Naive B cell (primary cell): ENCODE results near the gene C1QTNF3. TPM values are rescaled to one million over a fixed set of nuclear protein-coding genes. Genes with fewer than 3 reads are reported as not detected.

Experiments
- ATAC-seq, 2 donors: fragments of 150-1000 bp; cut with Tn5 transposase; 2 replicates each; pipeline ENCODE4 v1.10.0; 2021; ENCODE audit warnings: low read depth in 2 of 2, mild to moderate bottlenecking in 2 of 2, moderate library complexity in 2 of 2
- DNase-seq: peaks from one replicate; pipeline ENCODE4 v3.0.0; 2022
- H3K27ac Mint-ChIP-seq, 6 donors: one replicate each; pipeline ENCODE4 v1.8.0; 2020 to 2022; ENCODE audit warnings: mild to moderate bottlenecking in 6 of 6, mixed read lengths in 6 of 6, moderate library complexity in 5 of 6, inconsistent platforms in 2 of 6
- H3K27me3 Mint-ChIP-seq, 3 donors: one replicate each; pipeline ENCODE4 v1.8.0; 2021 to 2022; ENCODE audit warnings: mixed read lengths in 3 of 3, mild to moderate bottlenecking in 1 of 3
- H3K36me3 Mint-ChIP-seq, 2 donors: one replicate each; pipeline ENCODE4 v1.8.0; 2020 to 2022; ENCODE audit warnings: mixed read lengths in 2 of 2, inconsistent platforms in 1 of 2, mild to moderate bottlenecking in 1 of 2
- H3K4me1 Mint-ChIP-seq, 3 donors: one replicate each; pipeline ENCODE4 v1.8.0; 2020 to 2022; ENCODE audit warnings: mixed read lengths in 3 of 3, inconsistent platforms in 1 of 3, mild to moderate bottlenecking in 1 of 3, moderate library complexity in 1 of 3
- H3K4me3 Mint-ChIP-seq, 8 donors: one replicate each; pipeline ENCODE4 v1.8.0; 2020 to 2022; ENCODE audit warnings: mild to moderate bottlenecking in 8 of 8, mixed read lengths in 8 of 8, moderate library complexity in 8 of 8, inconsistent platforms in 2 of 8
- H3K9me3 Mint-ChIP-seq, 7 donors: one replicate each; pipeline ENCODE4 v1.8.0; 2020 to 2022; ENCODE audit warnings: mixed read lengths in 7 of 7, mild to moderate bottlenecking in 5 of 7, inconsistent platforms in 2 of 7, moderate library complexity in 1 of 7
- polyA plus RNA-seq, 6 donors: library from polyadenylated mRNA; unstranded; fragments of 300-500 nt; fragmentation: Illumina TruSeq; gene quantifications; one replicate each; pipeline ENCODE4 v1.2.3, GENCODE V29; 2021; ENCODE audit warnings: low read depth in 6 of 6

C1QTNF3 gene
- polyA plus RNA-seq, 6 donors from 2014 or later, result 0.51 to 0.92 (median 0.67) TPM; not detected in 2

GRCh38 chr5:34059977-34060376, 17.0 kb upstream of the C1QTNF3 start:
- Mint-ChIP-seq H3K4me3 (no peak overlapping the region), H3K9me3 (peaks cover 4 to 20% (median 5%) of the 10 kb centered on the region in 7 donors), H3K4me1 (no peaks in the 10 kb centered on the region), H3K27ac (no peak overlapping the region), H3K36me3 (peaks cover 31 to 34% of the 10 kb centered on the region in 2 donors), H3K27me3 (no peaks in the 10 kb centered on the region)
- DNase-seq, result no peak
- no peak for ATAC-seq

GRCh38 chr5:34058532-34058931, 15.5 kb upstream of the C1QTNF3 start:
- H3K27me3 Mint-ChIP-seq, result no peaks in the 10 kb centered on the region
- H3K4me1 Mint-ChIP-seq, result no peaks in the 10 kb centered on the region
- H3K36me3 Mint-ChIP-seq, result peaks cover 26% of the 10 kb centered on the region in 2 donors
- no peak for ATAC-seq
- H3K9me3 Mint-ChIP-seq, result peaks cover 4 to 20% (median 5%) of the 10 kb centered on the region in 7 donors
- no peak overlapping the region for H3K4me3 Mint-ChIP-seq
- no peak for DNase-seq
- no peak overlapping the region for H3K27ac Mint-ChIP-seq

- Mint-ChIP-seq H3K27me3 (no peaks in the 10 kb centered on the region), H3K4me1 (no peaks in the 10 kb centered on the region), H3K36me3 (peaks cover 18 to 26% of the 10 kb centered on the region in 2 donors), H3K27ac (no peak overlapping the region), H3K4me3 (no peak overlapping the region), H3K9me3 (peaks cover 0 to 13% (median 4%) of the 10 kb centered on the region in 7 donors)
- DNase-seq, result no peak
- ATAC-seq, result no peak
Measured at GRCh38 chr5:34057569-34057968, 14.6 kb upstream of the C1QTNF3 start.

GRCh38 chr5:34057118-34057517, 14.1 kb upstream of the C1QTNF3 start:
- no peak overlapping the region for H3K4me3 Mint-ChIP-seq
- H3K9me3 Mint-ChIP-seq, result peaks cover 0 to 9% (median 2%) of the 10 kb centered on the region in 7 donors
- no peak overlapping the region for H3K27ac Mint-ChIP-seq
- H3K27me3 Mint-ChIP-seq, result no peaks in the 10 kb centered on the region
- ATAC-seq, result no peak
- peaks cover 18 to 22% of the 10 kb centered on the region in 2 donors for H3K36me3 Mint-ChIP-seq
- no peaks in the 10 kb centered on the region for H3K4me1 Mint-ChIP-seq
- DNase-seq, result no peak

- Mint-ChIP-seq H3K27ac (no peak overlapping the region), H3K4me1 (no peaks in the 10 kb centered on the region), H3K9me3 (no peaks in the 10 kb centered on the region), H3K27me3 (no peaks in the 10 kb centered on the region), H3K36me3 (peaks cover 22 to 31% of the 10 kb centered on the region in 2 donors), H3K4me3 (no peak overlapping the region)
- DNase-seq, result no peak
- ATAC-seq, result no peak
Measured at GRCh38 chr5:34055667-34056066, 12.7 kb upstream of the C1QTNF3 start.

GRCh38 chr5:34054400-34054729, 11.4 kb upstream of the C1QTNF3 start:
- Mint-ChIP-seq H3K4me3 (no peak overlapping the region), H3K9me3 (no peaks in the 10 kb centered on the region), H3K27ac (no peak overlapping the region), H3K4me1 (no peaks in the 10 kb centered on the region), H3K27me3 (no peaks in the 10 kb centered on the region), H3K36me3 (peaks cover 32 to 40% of the 10 kb centered on the region in 2 donors)
- no peak for DNase-seq
- no peak for ATAC-seq

GRCh38 chr5:34053571-34054399, 10.8 kb upstream of the C1QTNF3 start:
- Mint-ChIP-seq H3K27ac (peak overlapping the region in 2 of 6 donors; percentile 44 to 77), H3K4me3 (peak overlapping the region in 1 of 8 donors; percentile 6), H3K36me3 (peaks cover 32 to 35% of the 10 kb centered on the region in 2 donors), H3K27me3 (no peaks in the 10 kb centered on the region), H3K9me3 (no peaks in the 10 kb centered on the region), H3K4me1 (no peaks in the 10 kb centered on the region)
- ATAC-seq, result no peak
- no peak for DNase-seq

GRCh38 chr5:34053133-34053532, 10.1 kb upstream of the C1QTNF3 start:
- Mint-ChIP-seq H3K27ac (peak overlapping the region in 2 of 6 donors; percentile 40 to 44), H3K4me3 (no peak overlapping the region), H3K36me3 (peaks cover 29 to 30% of the 10 kb centered on the region in 2 donors), H3K4me1 (no peaks in the 10 kb centered on the region), H3K27me3 (no peaks in the 10 kb centered on the region), H3K9me3 (peaks cover 0 to 1% (median 0%) of the 10 kb centered on the region in 7 donors)
- ATAC-seq (no peak), DNase-seq (no peak)

GRCh38 chr5:34051374-34051980, 8.5 kb upstream of the C1QTNF3 start:
- H3K4me3 Mint-ChIP-seq, result no peak overlapping the region
- no peak for ATAC-seq

GRCh38 chr5:34047774-34048572, 5.0 kb upstream of the C1QTNF3 start:
- Mint-ChIP-seq H3K36me3 (peaks cover 22 to 32% of the 10 kb centered on the region in 2 donors), H3K4me3 (no peak overlapping the region), H3K9me3 (peaks cover 0 to 4% (median 0%) of the 10 kb centered on the region in 7 donors), H3K4me1 (peaks cover 8 to 14% (median 11%) of the 10 kb centered on the region in 3 donors), H3K27me3 (no peaks in the 10 kb centered on the region), H3K27ac (peak overlapping the region in 2 of 6 donors; percentile 1 to 8)
- DNase-seq (no peak), ATAC-seq (no peak)

More at GRCh38 chr5:34051374-34051980, 8.5 kb upstream of the C1QTNF3 start:
- Mint-ChIP-seq H3K9me3 (peaks cover 0 to 4% (median 0%) of the 10 kb centered on the region in 7 donors), H3K27me3 (no peaks in the 10 kb centered on the region), H3K4me1 (no peaks in the 10 kb centered on the region), H3K27ac (no peak overlapping the region), H3K36me3 (peaks cover 22 to 32% of the 10 kb centered on the region in 2 donors)
- no peak for DNase-seq

- Mint-ChIP-seq H3K27me3 (no peaks in the 10 kb centered on the region), H3K4me3 (no peak overlapping the region), H3K36me3 (peaks cover 22 to 29% of the 10 kb centered on the region in 2 donors), H3K4me1 (peaks cover 16 to 23% (median 20%) of the 10 kb centered on the region in 3 donors), H3K27ac (no peak overlapping the region), H3K9me3 (peaks cover 0 to 4% (median 0%) of the 10 kb centered on the region in 7 donors)
- DNase-seq (no peak), ATAC-seq (no peak)
Measured at GRCh38 chr5:34047143-34047542, 4.1 kb upstream of the C1QTNF3 start.

GRCh38 chr5:34045996-34046395, 3.0 kb upstream of the C1QTNF3 start:
- Mint-ChIP-seq H3K4me3 (no peak overlapping the region), H3K36me3 (peaks cover 12 to 21% of the 10 kb centered on the region in 2 donors), H3K27me3 (no peaks in the 10 kb centered on the region), H3K9me3 (peaks cover 0 to 4% (median 0%) of the 10 kb centered on the region in 7 donors), H3K27ac (no peak overlapping the region), H3K4me1 (peaks cover 16 to 30% (median 26%) of the 10 kb centered on the region in 3 donors)
- no peak for DNase-seq
- no peak for ATAC-seq

GRCh38 chr5:34045023-34045422, 2.0 kb upstream of the C1QTNF3 start:
- DNase-seq (no peak), ATAC-seq (no peak)
- no peak overlapping the region for H3K27ac Mint-ChIP-seq
- no peak overlapping the region for H3K4me3 Mint-ChIP-seq
- no peaks in the 10 kb centered on the region for H3K27me3 Mint-ChIP-seq
- H3K4me1 Mint-ChIP-seq, result peaks cover 16 to 30% (median 26%) of the 10 kb centered on the region in 3 donors
- H3K9me3 Mint-ChIP-seq, result peaks cover 0 to 4% (median 0%) of the 10 kb centered on the region in 7 donors
- peaks cover 3 to 12% of the 10 kb centered on the region in 2 donors for H3K36me3 Mint-ChIP-seq
